ENCODE data around the gene TSPAN7. TPM values are rescaled to one million over a fixed set of nuclear protein-coding genes. Genes with fewer than 3 reads are reported as not detected.

The TSPAN7 gene
- total RNA-seq, 1 donor = 0.09 TPM

DNA sequence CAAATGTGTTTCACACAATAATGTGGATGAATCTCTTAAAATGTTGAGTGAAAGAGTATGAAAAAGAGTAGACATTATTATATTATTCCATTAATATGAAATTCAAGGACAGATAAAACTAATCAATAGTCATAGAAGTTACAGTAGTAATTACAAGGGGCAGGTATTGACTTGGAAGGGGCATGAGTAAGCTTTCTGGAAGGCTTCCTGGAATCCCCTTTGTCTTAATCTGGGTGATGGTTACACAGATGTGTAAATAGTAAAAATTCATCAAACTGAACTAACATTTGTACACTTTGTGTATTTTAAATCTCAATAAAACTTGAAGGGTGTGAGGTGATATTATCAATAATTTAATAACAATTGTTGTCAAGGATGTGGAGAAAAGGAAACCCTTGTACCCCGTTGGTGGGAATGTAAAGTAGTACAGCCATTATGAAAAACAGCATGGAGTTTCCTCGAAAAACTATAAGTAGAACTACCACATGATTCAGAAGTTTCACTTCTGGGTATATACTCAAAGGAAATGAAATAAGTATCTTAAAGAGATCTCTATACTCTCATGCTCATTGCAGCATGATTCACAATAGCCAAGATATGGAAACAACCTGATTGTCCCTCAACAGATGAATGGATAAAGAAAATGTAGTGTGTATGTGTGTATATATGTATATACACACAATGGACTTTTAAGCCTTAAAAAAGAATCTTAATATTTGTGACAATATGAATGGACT, 143.0 kb downstream of the TSPAN7 start:
- no peak overlapping the region for H3K4me3 ChIP-seq (ENCODE audit: low read depth, low read length)
- no peak for TF ChIP-seq CTCF (IDR thresholded peaks at IDR 0.05; ENCODE audit: insufficient read depth, low read length)
- DNase-seq (ENCODE audit: low read depth) = no peak

DNA sequence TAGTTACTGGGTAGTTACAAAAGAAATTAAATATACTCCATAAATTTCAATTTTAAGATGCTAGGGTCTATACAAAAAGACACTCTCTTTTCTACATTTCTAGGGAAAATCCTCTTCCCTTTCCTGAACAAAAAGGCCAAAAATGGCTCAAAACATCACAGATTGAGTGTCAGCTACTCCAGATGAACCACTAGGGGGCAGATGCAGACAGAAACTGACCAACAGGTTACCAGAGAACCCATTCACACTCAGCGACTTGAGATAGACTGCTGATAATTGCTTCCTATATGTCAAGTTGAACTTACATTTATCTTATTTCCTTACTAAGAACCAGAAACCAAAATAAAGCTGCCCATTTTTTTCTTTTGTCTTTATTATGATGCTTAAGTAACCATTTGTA, 156.5 kb downstream of the TSPAN7 start:
- peak; percentile 10 for DNase-seq (ENCODE audit: low read depth)
- TF ChIP-seq CTCF (IDR thresholded peaks at IDR 0.05; ENCODE audit: insufficient read depth, low read length) = peak; percentile 54
- no peak overlapping the region for H3K4me3 ChIP-seq (ENCODE audit: low read depth, low read length)

DNA sequence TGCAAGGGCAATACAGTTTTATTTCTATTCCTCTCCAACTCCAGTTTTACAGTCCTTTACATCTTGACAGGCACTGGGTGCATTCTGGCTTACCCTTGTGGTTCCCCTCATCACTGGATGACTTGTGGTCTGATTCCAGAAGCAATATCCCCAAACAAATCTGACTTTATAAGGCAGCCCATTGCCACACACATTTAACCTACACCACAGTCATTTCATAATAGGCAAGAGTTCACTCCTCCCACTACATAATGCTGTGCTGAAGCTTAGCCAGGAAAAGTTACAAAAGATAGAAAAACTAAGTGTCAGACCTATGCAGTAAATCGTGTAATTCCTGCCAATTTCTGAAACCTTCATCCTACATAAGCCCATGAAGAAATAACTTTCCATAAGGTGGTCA, 157.0 kb downstream of the TSPAN7 start:
- H3K4me3 ChIP-seq (ENCODE audit: low read depth, low read length) = no peak overlapping the region
- no peak for DNase-seq (ENCODE audit: low read depth)
- no peak for TF ChIP-seq CTCF (IDR thresholded peaks at IDR 0.05; ENCODE audit: insufficient read depth, low read length)

DNA sequence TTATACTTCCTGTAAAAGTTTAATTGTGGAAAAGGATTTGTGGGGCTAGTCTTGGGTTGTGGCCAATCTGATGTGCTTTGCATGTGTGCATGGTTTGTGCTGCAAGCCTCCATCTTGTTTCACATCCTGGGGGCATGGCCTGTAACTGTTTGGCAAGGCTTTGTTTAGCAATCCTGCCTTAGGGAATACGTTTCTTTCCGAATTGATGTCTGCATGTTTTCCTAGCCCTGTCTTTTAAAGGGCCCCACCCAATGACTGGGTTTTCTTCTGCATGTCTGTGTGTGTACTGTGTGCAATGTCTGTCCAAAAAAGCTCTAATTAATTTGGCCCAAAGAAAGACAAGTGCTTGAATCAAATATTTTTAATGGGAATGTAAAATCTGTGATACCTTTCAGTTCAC, 165.3 kb downstream of the TSPAN7 start:
- peak; percentile 2 for DNase-seq (ENCODE audit: low read depth)
- H3K4me3 ChIP-seq (ENCODE audit: low read depth, low read length) = no peak overlapping the region
- no peak for TF ChIP-seq CTCF (IDR thresholded peaks at IDR 0.05; ENCODE audit: insufficient read depth, low read length)

DNA sequence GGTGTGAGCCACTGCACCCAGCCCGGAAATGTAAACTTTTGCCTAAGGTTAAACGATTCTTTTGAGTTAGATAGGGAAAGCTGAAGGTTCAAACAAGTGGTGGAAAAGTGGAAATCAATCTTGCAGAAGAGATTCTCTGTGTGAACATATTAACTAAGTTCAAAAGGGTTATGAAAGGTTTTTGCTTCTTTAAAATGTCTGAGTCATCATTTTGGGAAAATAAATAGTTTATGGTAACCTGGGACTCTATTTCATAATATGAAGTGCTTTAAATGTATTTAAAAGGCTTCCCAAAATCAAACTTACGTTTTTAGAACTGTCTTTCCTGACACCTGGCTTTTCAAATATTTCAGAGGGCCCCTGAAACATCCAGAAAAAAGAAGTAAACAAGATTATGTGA, 166.3 kb downstream of the TSPAN7 start:
- no peak for TF ChIP-seq CTCF (IDR thresholded peaks at IDR 0.05; ENCODE audit: insufficient read depth, low read length)
- no peak overlapping the region for H3K4me3 ChIP-seq (ENCODE audit: low read depth, low read length)
- no peak for DNase-seq (ENCODE audit: low read depth)

DNA sequence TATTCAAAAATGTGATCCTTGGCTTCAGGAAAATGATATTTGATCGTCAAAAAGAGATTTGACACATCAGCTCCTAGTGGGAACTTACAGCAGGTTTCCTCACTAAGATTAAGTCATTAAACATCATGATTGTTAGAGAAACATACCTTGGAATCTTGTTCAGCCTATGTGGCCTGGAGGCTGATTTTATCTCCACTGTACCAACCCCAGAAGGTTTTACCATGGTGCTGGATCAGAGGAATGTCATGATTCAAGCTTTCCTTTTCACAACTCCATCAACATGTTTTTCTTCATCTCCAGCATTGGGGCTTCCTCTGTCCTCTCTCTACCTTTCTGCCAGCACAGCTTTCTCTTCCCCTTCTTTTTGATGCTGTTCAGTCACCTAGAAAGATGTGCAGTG, 171.5 kb downstream of the TSPAN7 start:
- no peak for DNase-seq (ENCODE audit: low read depth)
- no peak for TF ChIP-seq CTCF (IDR thresholded peaks at IDR 0.05; ENCODE audit: insufficient read depth, low read length)

More for the DNA sequence above, 171.5 kb downstream of the TSPAN7 start:
- no peak overlapping the region for H3K4me3 ChIP-seq (ENCODE audit: low read depth, low read length)

Small RNAs within 50 kb of the gene (small RNA-seq; reads per million reads assigned to genes)
- not detected for gene RNU7-7P

Other genes starting within 250 kb of the TSPAN7 start
- gene RPGR, start 234.0 kb upstream of the TSPAN7 start, total RNA-seq (ENCODE audit: low replicate concordance) = 8.6 and 25.0 TPM in 2 replicates
- not detected in 2 replicates for gene OTC, start 208.9 kb upstream of the TSPAN7 start, total RNA-seq (ENCODE audit: low replicate concordance)
- gene MID1IP1, start 239.9 kb downstream of the TSPAN7 start, total RNA-seq (ENCODE audit: low replicate concordance) = 33.6 and 54.9 TPM in 2 replicates

All from fibroblast of the aortic adventitia (primary cell).